ENCODE measurements around the gene ZNF439. TPM values are rescaled to one million over a fixed set of nuclear protein-coding genes. Genes with fewer than 3 reads are reported as not detected.

The ZNF439 gene
- total RNA-seq (2021) (0.83 and 1.2 TPM in 2 replicates), Bru-seq, nascent RNA (percentile 33 among the genes with signal in this experiment), BruChase-seq, experiment 1, labeled RNA remaining after a 2-hour chase (percentile 37 among the genes with signal in this experiment), BruChase-seq, experiment 2, labeled RNA remaining after a 6-hour chase (percentile 25 among the genes with signal in this experiment)
- long read RNA-seq = 0 reads

GRCh38 chr19:11848594-11849469 lies at the start of gene ZNF439:
ZNF439 (plus strand) TSS chr19:11848726; CDS start chr19:11848868, 142 bp downstream.
- no peaks in the 10 kb centered on the region for H3K4me1 ChIP-seq (replicated peaks; ENCODE audit: insufficient read depth)
- H3K4me2 ChIP-seq = no peak within 1 kb of the TSS
- no peaks in the 10 kb centered on the region for H3K79me2 ChIP-seq (ENCODE audit: low read depth)
- no TSS peak for BruUV-seq (replicated peaks)
- ChIA-PET CTCF (no interaction called here), POLR2A (ENCODE audit: unreplicated experiment) (no interaction called here)
- H3K27ac ChIP-seq = no peak within 1 kb of the TSS
- intact Hi-C loops (cut with micrococcal nuclease; ENCODE audit: unreplicated experiment) = no loop called here
- TF ChIP-seq CTCF (conservative IDR thresholded peaks at IDR 0.05) (no peak), EZH2 (IDR thresholded peaks at IDR 0.05; ENCODE audit: low read depth) (no peak)
- H3K27me3 ChIP-seq (ENCODE audit: insufficient read depth, low read depth) = peaks cover 14% of the 10 kb centered on the region; the same call in 1 of the 2 replicates
- DNase-seq = peak in 1 of 2 experiments; percentile 61
- no peaks in the 10 kb centered on the region for H3K9me3 ChIP-seq (ENCODE audit: insufficient read depth, low read depth)
- no peak within 1 kb of the TSS for H2AFZ ChIP-seq
- no peaks in the 10 kb centered on the region for H3K9me2 ChIP-seq (ENCODE audit: insufficient read depth)
- no peaks in the 10 kb centered on the region for H4K20me1 ChIP-seq (ENCODE audit: insufficient read depth)
- H3K4me3 ChIP-seq = no peak within 1 kb of the TSS
- H3F3A ChIP-seq (ENCODE audit: insufficient read depth, low read depth) = no peaks in the 10 kb centered on the region
- H3K36me3 ChIP-seq (ENCODE audit: low read depth) = no peaks in the 10 kb centered on the region

GRCh38 chr19:11806354-11807098 lies 42.0 kb upstream of the ZNF439 start:
- Histone ChIP-seq H3K36me3 (ENCODE audit: low read depth) (no peaks in the 10 kb centered on the region), H3K27ac (no peak overlapping the region), H4K20me1 (ENCODE audit: insufficient read depth) (no peaks in the 10 kb centered on the region), H3K4me1 (replicated peaks; ENCODE audit: insufficient read depth) (no peaks in the 10 kb centered on the region), H2AFZ (no peak overlapping the region; the same call in 1 of the 2 replicates), H3K9me2 (ENCODE audit: insufficient read depth) (no peaks in the 10 kb centered on the region), H3K79me2 (ENCODE audit: low read depth) (no peaks in the 10 kb centered on the region), H3K4me3 (no peak overlapping the region), H3F3A (ENCODE audit: insufficient read depth, low read depth) (no peaks in the 10 kb centered on the region), H3K27me3 (ENCODE audit: insufficient read depth, low read depth) (no peaks in the 10 kb centered on the region), H3K4me2 (no peak overlapping the region), H3K9me3 (ENCODE audit: insufficient read depth, low read depth) (peaks cover 32% of the 10 kb centered on the region)
- intact Hi-C loops (cut with micrococcal nuclease; ENCODE audit: unreplicated experiment) = no loop called here
- no TSS peak for BruUV-seq (replicated peaks)
- DNase-seq = no peak
- ChIA-PET POLR2A (ENCODE audit: unreplicated experiment) (no interaction called here), CTCF (no interaction called here)
- no peak for TF ChIP-seq EZH2 (IDR thresholded peaks at IDR 0.05; ENCODE audit: low read depth)
- no peak for TF ChIP-seq CTCF (conservative IDR thresholded peaks at IDR 0.05)

- H3K4me3 ChIP-seq = no peak overlapping the region
- H3K27ac ChIP-seq = no peak overlapping the region
- H4K20me1 ChIP-seq (ENCODE audit: insufficient read depth) = no peaks in the 10 kb centered on the region
- no peaks in the 10 kb centered on the region for H3K79me2 ChIP-seq (ENCODE audit: low read depth)
- CTCF ChIA-PET = no interaction called here
- H2AFZ ChIP-seq = no peak overlapping the region
- no peak overlapping the region for H3K4me2 ChIP-seq
- no peaks in the 10 kb centered on the region for H3K9me2 ChIP-seq (ENCODE audit: insufficient read depth)
- no TSS peak for BruUV-seq (replicated peaks)
- no peaks in the 10 kb centered on the region for H3K4me1 ChIP-seq (replicated peaks; ENCODE audit: insufficient read depth)
- no peaks in the 10 kb centered on the region for H3K36me3 ChIP-seq (ENCODE audit: low read depth)
- intact Hi-C loops (cut with micrococcal nuclease; ENCODE audit: unreplicated experiment) = no loop called here
- POLR2A ChIA-PET (ENCODE audit: unreplicated experiment) = interaction anchor here (0.6 kb wide), 1 partner anchor 112 kb away, joined by 3 read pairs; no protein-coding TSS in a partner anchor
- no peaks in the 10 kb centered on the region for H3F3A ChIP-seq (ENCODE audit: insufficient read depth, low read depth)
- no peak for TF ChIP-seq EZH2 (IDR thresholded peaks at IDR 0.05; ENCODE audit: low read depth)
- no peak for TF ChIP-seq CTCF (conservative IDR thresholded peaks at IDR 0.05)
- H3K9me3 ChIP-seq (ENCODE audit: insufficient read depth, low read depth) = peaks cover 32% of the 10 kb centered on the region
- no peaks in the 10 kb centered on the region for H3K27me3 ChIP-seq (ENCODE audit: insufficient read depth, low read depth)
- no peak for DNase-seq
These were observed 41.5 kb upstream of the ZNF439 start for GRCh38 chr19:11807099-11807380.

Measured in PC-9 (cell line).